Activated T-cell treated with anti-CD3 and anti-CD28 coated beads, Interleukin-2, amount 50 U/mL, for 72 hours (primary cell): ENCODE results near the gene PLCH1. TPM values are rescaled to one million over a fixed set of nuclear protein-coding genes. Genes with fewer than 3 reads are reported as not detected.

ENCODE experiments used
- ATAC-seq, 2 donors: fragments of 150-1000 bp; cut with Tn5 transposase; replicated peaks in 1 of 2; 2 replicates each; pipeline ENCODE4 v1.10.0; 2021; ENCODE audit warnings: moderate library complexity in 2 of 2, mild to moderate bottlenecking in 1 of 2
- DNase-seq, 2 donors: peaks; one replicate each; pipeline ENCODE4 v3.0.0; 2021 to 2022; ENCODE audit warnings: mixed read lengths in 1 of 2
- H3K27ac Mint-ChIP-seq: one replicate; pipeline ENCODE4 v1.8.0; 2022; ENCODE audit warnings: mild to moderate bottlenecking, moderate library complexity, mixed read lengths
- H3K27me3 Mint-ChIP-seq: one replicate; pipeline ENCODE4 v1.8.0; 2022; ENCODE audit warnings: low read depth, mixed read lengths
- H3K36me3 Mint-ChIP-seq, 2 donors: one replicate each; pipeline ENCODE4 v1.8.0; 2022; ENCODE audit warnings: mixed read lengths in 2 of 2, mild to moderate bottlenecking in 1 of 2; ENCODE audit not compliant: insufficient read depth in 2 of 2
- H3K4me1 Mint-ChIP-seq: one replicate; pipeline ENCODE4 v1.8.0; 2022; ENCODE audit warnings: low read depth, mixed read lengths
- H3K4me3 Mint-ChIP-seq, 2 donors: one replicate each; pipeline ENCODE4 v1.8.0; 2022; ENCODE audit warnings: mild to moderate bottlenecking in 2 of 2, mixed read lengths in 2 of 2, moderate library complexity in 2 of 2
- H3K9me3 Mint-ChIP-seq, 2 donors: one replicate each; pipeline ENCODE4 v1.8.0; 2022; ENCODE audit warnings: mixed read lengths in 2 of 2
- total RNA-seq, 2 donors: library from RNA; stranded (reverse); gene quantifications; one replicate each; pipeline ENCODE4 v1.2.3, GENCODE V29; 2022

Gene PLCH1
- total RNA-seq, 2 donors from 2014 or later: 0.14 to 1.1 TPM

GRCh38 chr3:155457591-155457990 is 287.3 kb downstream of the PLCH1 start:
- Mint-ChIP-seq H3K4me1 (no peaks in the 10 kb centered on the region), H3K4me3 (no peak overlapping the region), H3K27ac (no peak overlapping the region), H3K9me3 (peaks cover 0 to 2% of the 10 kb centered on the region in 2 donors), H3K36me3 (no peaks in the 10 kb centered on the region), H3K27me3 (no peaks in the 10 kb centered on the region)
- ATAC-seq (no peak), DNase-seq (no peak)

DNA sequence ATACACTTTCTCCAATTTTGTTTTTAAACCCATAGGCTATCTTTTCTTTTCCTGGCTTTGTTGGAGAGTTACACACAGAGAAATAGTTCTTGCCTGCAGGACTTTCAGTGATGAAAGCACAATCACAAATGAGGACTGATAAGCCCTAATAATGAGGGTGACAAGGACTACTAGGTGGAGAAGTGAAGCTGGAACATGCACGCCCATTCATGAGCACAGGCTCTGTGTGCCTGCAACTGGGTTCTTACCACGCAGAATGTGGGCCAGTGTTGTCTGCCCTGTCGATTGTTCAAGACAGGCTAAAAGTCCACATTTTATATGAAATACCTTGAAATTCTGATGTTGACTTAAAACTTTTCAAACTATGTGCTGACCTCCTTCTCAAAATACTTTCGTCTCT is 289.1 kb downstream of the PLCH1 start:
- Mint-ChIP-seq H3K9me3 (peaks cover 0 to 2% of the 10 kb centered on the region in 2 donors), H3K4me3 (no peak overlapping the region), H3K27me3 (no peaks in the 10 kb centered on the region), H3K36me3 (no peaks in the 10 kb centered on the region), H3K27ac (no peak overlapping the region), H3K4me1 (no peaks in the 10 kb centered on the region)
- no peak for ATAC-seq
- no peak for DNase-seq

DNA sequence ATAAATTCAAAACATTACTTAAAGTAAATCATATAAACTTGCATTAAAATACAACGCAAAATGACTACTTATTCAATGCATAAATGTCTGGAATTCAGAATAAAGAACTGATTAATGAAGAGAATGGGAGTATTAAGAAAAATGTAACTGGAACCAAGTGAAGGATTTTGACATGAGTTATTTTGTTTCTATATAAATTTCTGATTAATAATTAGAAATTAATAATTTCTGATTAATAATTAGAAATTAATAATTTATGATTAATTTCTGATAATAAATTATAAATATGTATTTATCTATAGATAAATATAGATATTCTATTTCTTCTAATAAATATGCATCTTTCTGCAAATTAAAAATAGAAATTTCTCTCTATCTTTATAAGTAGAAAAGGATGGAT is 291.4 kb downstream of the PLCH1 start:
- DNase-seq (no peak), ATAC-seq (no peak)
- Mint-ChIP-seq H3K27me3 (no peaks in the 10 kb centered on the region), H3K36me3 (no peaks in the 10 kb centered on the region), H3K4me3 (no peak overlapping the region), H3K4me1 (no peaks in the 10 kb centered on the region), H3K9me3 (peaks cover 0 to 2% of the 10 kb centered on the region in 2 donors), H3K27ac (no peak overlapping the region)

DNA sequence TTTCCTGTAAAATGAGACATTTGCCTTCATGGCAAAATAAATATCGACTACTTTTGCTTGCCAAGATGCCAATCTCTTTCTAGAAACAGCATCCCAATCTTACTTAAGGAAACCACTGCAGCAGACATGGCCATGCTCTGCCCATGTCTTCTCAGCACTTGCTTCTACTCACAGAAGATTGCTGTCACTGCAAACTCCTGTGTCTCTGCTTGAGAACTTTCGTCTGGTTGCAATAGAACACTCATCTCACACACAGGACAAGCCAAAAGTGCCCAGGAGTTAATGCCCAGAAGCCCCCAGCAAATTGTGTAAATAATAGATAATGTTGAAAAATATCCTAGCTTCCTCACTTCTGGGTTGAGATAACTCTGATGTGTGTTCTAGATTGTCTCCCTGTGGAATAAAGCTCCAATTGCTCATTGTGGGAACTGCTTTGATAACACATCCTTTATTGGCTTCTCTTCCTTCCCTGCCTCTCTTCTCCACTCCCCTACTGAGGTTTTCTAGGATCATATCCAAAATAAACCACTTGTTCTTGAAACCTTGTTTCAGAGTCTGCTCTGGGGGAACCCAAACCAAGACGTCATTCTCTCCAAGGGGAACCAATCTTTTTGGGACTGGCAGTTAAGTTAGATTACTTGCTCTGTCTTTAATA is 295.1 kb downstream of the PLCH1 start:
- H3K9me3 Mint-ChIP-seq: no peaks in the 10 kb centered on the region
- no peaks in the 10 kb centered on the region for H3K27me3 Mint-ChIP-seq
- no peak for DNase-seq
- no peak for ATAC-seq
- no peaks in the 10 kb centered on the region for H3K36me3 Mint-ChIP-seq
- no peaks in the 10 kb centered on the region for H3K4me1 Mint-ChIP-seq
- no peak overlapping the region for H3K4me3 Mint-ChIP-seq
- H3K27ac Mint-ChIP-seq: no peak overlapping the region

- Mint-ChIP-seq H3K27ac (no peak overlapping the region), H3K36me3 (no peaks in the 10 kb centered on the region), H3K4me3 (no peak overlapping the region), H3K27me3 (no peaks in the 10 kb centered on the region), H3K4me1 (no peaks in the 10 kb centered on the region), H3K9me3 (no peaks in the 10 kb centered on the region)
- ATAC-seq (no peak), DNase-seq (no peak)
These were observed 296.3 kb downstream of the PLCH1 start for GRCh38 chr3:155448531-155448930.

- Mint-ChIP-seq H3K4me1 (no peaks in the 10 kb centered on the region), H3K4me3 (no peak overlapping the region), H3K27me3 (no peaks in the 10 kb centered on the region), H3K9me3 (no peaks in the 10 kb centered on the region), H3K27ac (no peak overlapping the region), H3K36me3 (no peaks in the 10 kb centered on the region)
- DNase-seq: no peak
- no peak for ATAC-seq
These were observed 298.5 kb downstream of the PLCH1 start for GRCh38 chr3:155446366-155446765.

- Mint-ChIP-seq H3K4me3 (no peak overlapping the region), H3K27me3 (no peaks in the 10 kb centered on the region), H3K4me1 (no peaks in the 10 kb centered on the region), H3K36me3 (no peaks in the 10 kb centered on the region), H3K9me3 (no peaks in the 10 kb centered on the region), H3K27ac (no peak overlapping the region)
- DNase-seq (no peak), ATAC-seq (no peak)
These were observed 300.1 kb downstream of the PLCH1 start for GRCh38 chr3:155444771-155445170.

DNA sequence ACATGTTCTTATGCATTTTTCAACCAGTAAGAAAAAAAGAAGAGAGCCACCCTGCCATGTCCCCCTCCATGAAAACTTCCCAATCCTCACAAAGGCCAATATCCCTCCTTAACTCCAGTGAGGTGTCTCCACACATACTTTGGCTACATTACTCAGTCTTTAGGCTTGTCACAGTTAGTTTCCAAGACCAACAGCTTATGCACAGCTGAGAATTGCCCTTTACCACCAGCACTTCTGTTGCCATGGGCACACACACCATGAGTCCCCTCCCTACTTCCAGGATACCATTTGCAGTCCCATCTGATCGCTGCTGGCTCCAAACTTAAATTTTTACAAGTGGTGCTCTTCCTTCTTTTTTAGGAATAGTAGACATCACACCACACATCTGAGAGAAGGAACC is 301.1 kb downstream of the PLCH1 start:
- no peak overlapping the region for H3K27ac Mint-ChIP-seq
- H3K4me3 Mint-ChIP-seq: no peak overlapping the region

GRCh38 chr3:155442072-155442471 is 302.8 kb downstream of the PLCH1 start:
- H3K27me3 Mint-ChIP-seq: no peaks in the 10 kb centered on the region
- ATAC-seq (no peak), DNase-seq (no peak)
- H3K4me1 Mint-ChIP-seq: no peaks in the 10 kb centered on the region
- no peak overlapping the region for H3K27ac Mint-ChIP-seq
- H3K4me3 Mint-ChIP-seq: no peak overlapping the region
- H3K9me3 Mint-ChIP-seq: no peaks in the 10 kb centered on the region
- no peaks in the 10 kb centered on the region for H3K36me3 Mint-ChIP-seq

More for the DNA sequence above, 301.1 kb downstream of the PLCH1 start:
- Mint-ChIP-seq H3K27me3 (no peaks in the 10 kb centered on the region), H3K9me3 (no peaks in the 10 kb centered on the region), H3K4me1 (no peaks in the 10 kb centered on the region), H3K36me3 (no peaks in the 10 kb centered on the region)
- DNase-seq: no peak
- ATAC-seq: no peak

GRCh38 chr3:155441506-155441905 is 303.4 kb downstream of the PLCH1 start:
- no peak for ATAC-seq

DNA sequence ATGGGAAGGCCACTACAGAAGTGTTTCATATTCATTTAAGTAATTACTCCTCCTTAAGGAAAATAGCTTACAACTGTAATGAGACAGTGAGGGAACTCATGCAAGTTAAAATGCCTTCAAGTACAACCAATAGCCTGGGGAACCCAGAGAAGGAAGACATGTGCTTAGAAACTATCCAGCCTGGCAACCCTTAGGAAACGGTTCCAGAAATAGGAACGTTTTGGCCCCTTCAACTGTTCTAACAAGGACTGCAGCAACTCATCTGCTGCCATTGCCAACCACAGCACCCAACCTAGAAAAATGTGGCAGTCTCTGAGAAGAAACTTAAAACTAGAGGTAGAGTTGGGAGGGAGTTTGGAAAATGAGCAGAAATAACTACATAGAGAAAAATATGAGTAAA is 303.8 kb downstream of the PLCH1 start:
- Mint-ChIP-seq H3K9me3 (no peaks in the 10 kb centered on the region), H3K4me1 (no peaks in the 10 kb centered on the region), H3K4me3 (no peak overlapping the region), H3K27ac (no peak overlapping the region), H3K36me3 (no peaks in the 10 kb centered on the region), H3K27me3 (no peaks in the 10 kb centered on the region)
- no peak for ATAC-seq
- no peak for DNase-seq

More at GRCh38 chr3:155441506-155441905, 303.4 kb downstream of the PLCH1 start:
- Mint-ChIP-seq H3K9me3 (no peaks in the 10 kb centered on the region), H3K27ac (no peak overlapping the region), H3K4me3 (no peak overlapping the region), H3K27me3 (no peaks in the 10 kb centered on the region), H3K36me3 (no peaks in the 10 kb centered on the region), H3K4me1 (no peaks in the 10 kb centered on the region)
- DNase-seq: no peak

DNA sequence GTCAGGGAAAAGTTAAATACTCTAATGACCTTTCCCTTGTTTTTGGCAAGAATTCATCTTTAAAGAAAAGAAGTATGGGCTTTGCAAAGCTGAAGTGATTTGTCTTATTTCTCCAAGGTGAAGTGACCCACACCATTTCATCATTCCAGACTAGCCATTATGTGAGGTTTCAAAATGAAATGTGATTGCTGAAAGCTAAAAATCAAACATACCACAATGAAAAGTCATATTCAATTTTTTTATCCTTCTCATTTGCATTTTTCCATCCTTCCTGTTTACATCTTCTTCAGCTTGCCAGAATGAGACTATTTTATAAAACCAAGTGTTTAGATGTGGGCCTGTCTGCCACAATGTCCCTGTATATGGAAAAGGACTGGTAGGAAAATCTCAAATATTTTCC is 309.1 kb downstream of the PLCH1 start:
- DNase-seq (no peak), ATAC-seq (no peak)
- Mint-ChIP-seq H3K27me3 (no peaks in the 10 kb centered on the region), H3K36me3 (no peaks in the 10 kb centered on the region), H3K4me1 (no peaks in the 10 kb centered on the region), H3K9me3 (no peaks in the 10 kb centered on the region), H3K4me3 (no peak overlapping the region), H3K27ac (no peak overlapping the region)

GRCh38 chr3:155431856-155432570 is 312.9 kb downstream of the PLCH1 start:
- no peak overlapping the region for H3K27ac Mint-ChIP-seq
- peaks cover under 1 to 1% of the 10 kb centered on the region in 2 donors for H3K9me3 Mint-ChIP-seq
- no peak for ATAC-seq
- H3K4me3 Mint-ChIP-seq: no peak overlapping the region
- no peaks in the 10 kb centered on the region for H3K27me3 Mint-ChIP-seq
- DNase-seq: no peak
- no peaks in the 10 kb centered on the region for H3K36me3 Mint-ChIP-seq
- no peaks in the 10 kb centered on the region for H3K4me1 Mint-ChIP-seq

GRCh38 chr3:155428563-155428962 is 316.3 kb downstream of the PLCH1 start:
- no peak overlapping the region for H3K4me3 Mint-ChIP-seq
- no peak overlapping the region for H3K27ac Mint-ChIP-seq
- no peaks in the 10 kb centered on the region for H3K36me3 Mint-ChIP-seq
- H3K4me1 Mint-ChIP-seq: no peaks in the 10 kb centered on the region
- peaks cover 1 to 4% of the 10 kb centered on the region in 2 donors for H3K9me3 Mint-ChIP-seq
- DNase-seq (no peak), ATAC-seq (no peak)
- H3K27me3 Mint-ChIP-seq: no peaks in the 10 kb centered on the region
